Transverse colon (tissue), 4 donors: ENCODE data around the gene PLEKHG4. TPM values are rescaled to one million over a fixed set of nuclear protein-coding genes. Genes with fewer than 3 reads are reported as not detected.

Experiments
- DNase-seq: peaks from one replicate; pipeline ENCODE4 v3.0.0-alpha.2; 2019
- H3K27ac ChIP-seq, 4 donors: fragments of 200-600 bp; sonication (generic); 2 replicates each; pipeline ENCODE4 v1.5.1; 2016 to 2018; ENCODE audit warnings: inconsistent platforms in 4 of 4
- H3K27me3 ChIP-seq: fragments of 200-600 bp; sonication (generic); 2 replicates; pipeline ENCODE4 v1.5.1; 2017; ENCODE audit warnings: inconsistent platforms
- H3K36me3 ChIP-seq, 4 donors: fragments of 200-600 bp; sonication (generic); 2 replicates each; pipeline ENCODE4 v1.5.1; 2017 to 2019; ENCODE audit warnings: inconsistent platforms in 4 of 4
- H3K4me1 ChIP-seq, 4 donors: fragments of 200-600 bp; sonication (generic); 2 replicates each; pipeline ENCODE4 v1.5.1; 2017 to 2020; ENCODE audit warnings: inconsistent platforms in 4 of 4
- H3K4me3 ChIP-seq, 4 donors: fragments of 200-600 bp; sonication (generic); 1 replicate in 1 of 4; 2 replicates in 3 of 4; pipeline versions ENCODE4 v1.5.1 to v1.6.1; 2017 to 2019; ENCODE audit warnings: inconsistent platforms in 4 of 4
- H3K9me3 ChIP-seq, 2 donors: fragments of 200-600 bp; sonication (generic); 2 replicates each; pipeline ENCODE4 v1.5.1; 2017 to 2019; ENCODE audit warnings: inconsistent platforms in 2 of 2
- CTCF ChIP-seq, 5 experiments: fragments of 200-600 bp in 3 of 5; fragments of 450-650 bp in 2 of 5; sonication (generic) in 3 of 5; IDR thresholded peaks; 1 replicate in 2 of 5; 2 replicates in 3 of 5; pipeline ENCODE4 v1.5.1; 2016 to 2017; ENCODE audit warnings: antibody characterized with exemption in 5 of 5, inconsistent platforms in 3 of 5, mild to moderate bottlenecking in 2 of 5, moderate library complexity in 1 of 5
- EP300 ChIP-seq: sonication (generic); formaldehyde crosslinking; IDR thresholded peaks from one replicate; pipeline ENCODE4 v1.6.1; 2017; ENCODE audit warnings: antibody characterized with exemption, low read depth
- POLR2A ChIP-seq: fragments of 450-650 bp; IDR thresholded peaks from one replicate; pipeline ENCODE4 v1.6.1; 2016; ENCODE audit warnings: antibody characterized with exemption, mild to moderate bottlenecking, moderate library complexity
- POLR2AphosphoS5 ChIP-seq, 3 donors: sonication (generic); formaldehyde crosslinking; IDR thresholded peaks; one replicate each; pipeline ENCODE4 v1.6.1; 2016; ENCODE audit warnings: antibody characterized with exemption in 3 of 3
- WGBS, 2 donors: methylation state at CpG; one replicate each; pipeline ENCODE4 v1.1.5; 2018; ENCODE audit warnings: low coverage in 1 of 2; 5-methylcytosine and 5-hydroxymethylcytosine counted together
- in situ Hi-C, 4 donors: fragments of 200-750 bp; cut with MboI; loops; one replicate each; pipeline versions ENCODE4 v1.15.0 to v1.15.1; 2017; ENCODE audit warnings: low sequenced_read_pairs in 3 of 4, low pct_ligation_motif_present in 1 of 4, low pct_unique_long_range_greater_than_20kb in 1 of 4
- intact Hi-C: fragments of 100-400 bp; cut with DNase I; formaldehyde crosslinking; loops from one replicate; pipeline ENCODE4 v1.15.1; 2023; ENCODE audit warnings: low total_unique reads
- total RNA-seq, 4 donors: library from RNA; depleted of rRNA; stranded (reverse); fragments of >200 nt; gene quantifications; one replicate each; pipeline ENCODE4 v1.1.0, GENCODE V29; 2016

The PLEKHG4 gene
- total RNA-seq, 4 donors from 2014 or later: 0.80 to 12.2 (median 8.7) TPM

GRCh38 chr16:67310561-67310960 is 31.2 kb downstream of the PLEKHG4 start:
- Histone ChIP-seq H3K36me3 (no peaks in the 10 kb centered on the region), H3K4me3 (no peak overlapping the region), H3K27ac (peak overlapping the region in 1 of 4 donors; percentile 60), H3K9me3 (no peaks in the 10 kb centered on the region), H3K4me1 (no peaks in the 10 kb centered on the region), H3K27me3 (no peaks in the 10 kb centered on the region)
- TF ChIP-seq POLR2A (no peak), CTCF (IDR thresholded peaks at IDR 0.05) (no peak), POLR2AphosphoS5 (IDR thresholded peaks at IDR 0.05) (no peak), EP300 (no peak)
- WGBS, 2 donors: 84 to 90% methylated on average over 3 of the region's 3 CpGs
- DNase-seq: no peak
- intact Hi-C loops: no loop called here
- in situ Hi-C loops: no loop called here

- Histone ChIP-seq H3K4me3 (no peak overlapping the region), H3K27me3 (no peaks in the 10 kb centered on the region), H3K4me1 (no peaks in the 10 kb centered on the region), H3K36me3 (no peaks in the 10 kb centered on the region), H3K9me3 (no peaks in the 10 kb centered on the region), H3K27ac (peak overlapping the region; percentile 11 to 60 (median 44))
- WGBS, 2 donors: 35 to 58% methylated on average over 4 to 5 of the region's 5 CpGs
- no peak for TF ChIP-seq POLR2A
- TF ChIP-seq EP300: no peak
- peak in 2 of 3 donors; percentile 13 to 39 for TF ChIP-seq POLR2AphosphoS5 (IDR thresholded peaks at IDR 0.05)
- no peak for TF ChIP-seq CTCF (IDR thresholded peaks at IDR 0.05)
- intact Hi-C loops (no loop called here), in situ Hi-C loops (no loop called here)
- DNase-seq: no peak
These were observed 32.5 kb downstream of the PLEKHG4 start for GRCh38 chr16:67311607-67312488.

- TF ChIP-seq POLR2AphosphoS5 (IDR thresholded peaks at IDR 0.05): no peak
- TF ChIP-seq EP300: no peak
- Histone ChIP-seq H3K4me3 (no peak overlapping the region), H3K4me1 (no peaks in the 10 kb centered on the region), H3K36me3 (no peaks in the 10 kb centered on the region), H3K27me3 (no peaks in the 10 kb centered on the region), H3K9me3 (no peaks in the 10 kb centered on the region), H3K27ac (peak overlapping the region; percentile 8 to 47 (median 34))
- intact Hi-C loops (no loop called here), in situ Hi-C loops (no loop called here)
- DNase-seq: no peak
These were observed 33.4 kb downstream of the PLEKHG4 start for GRCh38 chr16:67312719-67313118.

GRCh38 chr16:67317853-67318252 is 38.5 kb downstream of the PLEKHG4 start:
- H3K27ac ChIP-seq: no peak overlapping the region
- H3K4me1 ChIP-seq: no peaks in the 10 kb centered on the region
- no peak for DNase-seq
- H3K27me3 ChIP-seq: peaks cover 20% of the 10 kb centered on the region
- H3K36me3 ChIP-seq: no peaks in the 10 kb centered on the region
- no peaks in the 10 kb centered on the region for H3K9me3 ChIP-seq
- intact Hi-C loops: no loop called here
- TF ChIP-seq POLR2AphosphoS5 (IDR thresholded peaks at IDR 0.05): no peak
- TF ChIP-seq POLR2A: no peak
- TF ChIP-seq EP300: no peak
- no peak for TF ChIP-seq CTCF (IDR thresholded peaks at IDR 0.05)
- in situ Hi-C loops: no loop called here
- no peak overlapping the region for H3K4me3 ChIP-seq
